Lower leg skin (tissue), 4 donors: ENCODE results near the gene GLI3. TPM values are rescaled to one million over a fixed set of nuclear protein-coding genes. Genes with fewer than 3 reads are reported as not detected.

Experiments
- DNase-seq, 2 donors: peaks; one replicate each; pipeline ENCODE4 v3.0.0-alpha.2; 2019; ENCODE audit warnings: low spot score in 2 of 2
- H3K4me3 ChIP-seq: fragments of 200-600 bp; sonication (generic); 2 replicates; pipeline ENCODE4 v1.5.1; 2017; ENCODE audit warnings: mild to moderate bottlenecking, low read depth; ENCODE audit not compliant: poor library complexity, severe bottlenecking
- CTCF ChIP-seq, 3 donors: fragments of 450-650 bp; IDR thresholded peaks; one replicate each; pipeline ENCODE4 v1.5.1; 2016; ENCODE audit warnings: antibody characterized with exemption in 3 of 3, mild to moderate bottlenecking in 3 of 3, moderate library complexity in 2 of 3
- POLR2A ChIP-seq, 2 donors: fragments of 450-650 bp; IDR thresholded peaks; one replicate each; pipeline ENCODE4 v1.6.1; 2016 to 2017; ENCODE audit warnings: antibody characterized with exemption in 2 of 2, mild to moderate bottlenecking in 1 of 2, moderate library complexity in 1 of 2
- WGBS, 2 donors: methylation state at CpG; one replicate each; pipeline ENCODE4 v1.1.5; 2018; 5-methylcytosine and 5-hydroxymethylcytosine counted together
- intact Hi-C: fragments of 100-400 bp; cut with DNase I; formaldehyde crosslinking; loops from one replicate; pipeline ENCODE4 v1.15.0; 2023; ENCODE audit warnings: low total_unique reads
- total RNA-seq, 4 donors: library from RNA; depleted of rRNA; stranded (reverse); fragments of >200 nt; gene quantifications; one replicate each; pipeline ENCODE4 v1.1.0, GENCODE V29; 2016

GLI3 gene
- total RNA-seq, 4 donors from 2014 or later = 16.4 to 28.2 (median 18.3) TPM

GRCh38 chr7:42217548-42217947 is 19.5 kb downstream of the GLI3 start:
- 53 to 56% methylated on average over 5 of the region's 5 CpGs for WGBS, 2 donors
- intact Hi-C loops = no loop called here
- TF ChIP-seq CTCF (IDR thresholded peaks at IDR 0.05) (no peak), POLR2A (IDR thresholded peaks at IDR 0.05) (no peak)
- no peak for DNase-seq
- no peak overlapping the region for H3K4me3 ChIP-seq

DNA sequence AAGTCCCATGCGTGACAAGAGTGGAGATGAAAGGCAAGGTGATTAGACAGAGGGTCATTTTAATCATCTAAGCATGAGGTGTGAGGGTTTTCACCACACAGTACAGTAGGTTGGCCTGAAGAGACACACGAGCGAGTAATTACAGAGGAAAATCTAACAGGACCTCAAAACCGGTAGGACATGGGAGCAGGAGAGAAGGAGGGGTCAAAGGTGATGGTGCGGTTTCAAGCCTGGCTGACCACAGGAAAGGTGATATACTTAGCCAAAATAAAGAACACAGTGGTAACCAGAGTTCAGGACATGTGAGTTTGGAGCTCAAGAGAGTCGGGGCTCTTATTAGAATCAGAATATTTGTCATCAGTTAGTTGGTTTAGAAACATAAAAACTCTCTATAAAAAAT is 20.0 kb downstream of the GLI3 start:
- H3K4me3 ChIP-seq = no peak overlapping the region
- 64 to 68% methylated on average over 6 of the region's 6 CpGs for WGBS, 2 donors
- intact Hi-C loops = no loop called here
- no peak for DNase-seq
- TF ChIP-seq POLR2A (IDR thresholded peaks at IDR 0.05) (no peak), CTCF (IDR thresholded peaks at IDR 0.05) (no peak)

DNA sequence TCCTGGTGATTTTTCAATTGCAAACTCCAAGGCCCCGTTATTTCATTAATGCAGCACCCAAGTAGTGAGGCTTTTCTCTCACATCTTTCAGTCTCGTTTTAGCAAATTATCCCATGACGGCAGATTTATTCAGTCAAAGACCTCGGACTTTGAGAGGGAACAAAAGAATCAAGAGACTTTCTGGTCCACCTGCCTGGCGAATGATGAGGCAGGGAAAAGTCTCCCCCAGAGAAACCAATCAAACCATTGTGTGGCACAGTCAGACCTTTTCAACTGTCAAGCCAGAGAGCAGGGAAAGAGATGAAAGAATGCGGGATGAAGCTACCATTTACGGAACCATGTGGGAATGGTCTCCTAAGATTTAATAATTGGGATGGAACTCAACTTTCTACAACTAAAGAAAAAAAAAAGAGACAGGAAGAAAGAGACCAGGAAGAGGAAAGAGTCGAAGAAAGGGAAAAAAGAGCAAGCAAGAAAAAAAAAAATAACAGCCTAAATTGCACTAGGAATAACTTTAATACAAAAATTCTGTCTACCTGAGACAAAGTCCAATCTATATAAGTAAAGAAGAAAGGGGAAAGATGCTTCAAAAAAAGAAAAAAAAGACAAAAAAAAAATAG is 22.8 kb downstream of the GLI3 start:
- intact Hi-C loops = no loop called here
- WGBS, 2 donors = 87 to 88% methylated on average over 8 of the region's 8 CpGs
- DNase-seq = no peak
- H3K4me3 ChIP-seq = no peak overlapping the region
- TF ChIP-seq CTCF (IDR thresholded peaks at IDR 0.05) = no peak
- no peak for TF ChIP-seq POLR2A (IDR thresholded peaks at IDR 0.05)

DNA sequence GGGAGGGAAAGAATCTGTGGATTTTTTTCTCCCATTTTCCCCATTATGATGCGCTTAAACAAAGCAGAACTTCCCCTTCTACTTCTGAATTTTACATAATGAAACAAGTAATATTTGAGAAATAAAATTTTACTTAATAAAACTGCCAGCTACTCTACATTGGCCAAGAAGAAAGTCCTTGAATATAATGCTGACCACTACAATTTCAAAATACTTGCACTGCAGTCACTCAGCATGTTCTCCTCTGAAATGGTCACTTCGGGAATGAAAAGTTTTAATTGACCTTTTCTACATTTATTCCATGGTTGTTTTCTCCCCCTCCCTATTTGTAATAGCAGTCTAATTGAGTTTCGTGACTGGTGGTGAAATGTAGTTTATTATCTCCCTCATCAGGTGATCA is 23.9 kb downstream of the GLI3 start:
- H3K4me3 ChIP-seq = no peak overlapping the region
- WGBS, 2 donors = 84 to 85% methylated on average over 3 of the region's 3 CpGs
- no peak for DNase-seq
- intact Hi-C loops = no loop called here
- TF ChIP-seq POLR2A (IDR thresholded peaks at IDR 0.05) = no peak
- TF ChIP-seq CTCF (IDR thresholded peaks at IDR 0.05) = no peak

GRCh38 chr7:42212541-42213090 is 24.4 kb downstream of the GLI3 start:
- intact Hi-C loops = no loop called here
- TF ChIP-seq CTCF (IDR thresholded peaks at IDR 0.05) = no peak
- H3K4me3 ChIP-seq = no peak overlapping the region
- no peak for DNase-seq
- 90 to 95% methylated on average over 8 of the region's 8 CpGs for WGBS, 2 donors

GRCh38 chr7:42211938-42212337 is 25.1 kb downstream of the GLI3 start:
- 32 to 40% methylated on average over 3 of the region's 3 CpGs for WGBS, 2 donors
- H3K4me3 ChIP-seq = no peak overlapping the region
- intact Hi-C loops = no loop called here
- TF ChIP-seq POLR2A (IDR thresholded peaks at IDR 0.05) = no peak
- no peak for TF ChIP-seq CTCF (IDR thresholded peaks at IDR 0.05)
- no peak for DNase-seq
